MM.1S (cell line): ENCODE measurements around the gene FBN2.

Experiments
- DNase-seq: peaks from one replicate; pipeline ENCODE4 v3.0.0-alpha.2; 2015
- H2AFZ ChIP-seq: fragments of 300-600 bp; sonication (generic); 2 replicates; pipeline ENCODE4 v1.6.0; 2016; ENCODE audit warnings: antibody characterized with exemption, low read length
- H3F3A ChIP-seq: fragments of 300-600 bp; sonication (generic); 2 replicates; pipeline ENCODE4 v1.6.1; 2016; ENCODE audit warnings: mild to moderate bottlenecking, antibody characterized with exemption, low read length, moderate library complexity, mixed read lengths; ENCODE audit not compliant: insufficient read depth
- H3K27ac ChIP-seq: fragments of 300-600 bp; sonication (generic); 2 replicates; pipeline ENCODE4 v1.5.1; 2016; ENCODE audit warnings: mild to moderate bottlenecking, low read length
- H3K27me3 ChIP-seq: fragments of 300-600 bp; sonication (generic); replicated peaks from 2 replicates; pipeline ENCODE4 v1.6.0; 2016; ENCODE audit warnings: low read length; ENCODE audit not compliant: insufficient read depth
- H3K36me3 ChIP-seq: fragments of 300-600 bp; sonication (generic); replicated peaks from 2 replicates; pipeline ENCODE4 v1.6.1; 2016; ENCODE audit warnings: mild to moderate bottlenecking, low read length, mixed read lengths; ENCODE audit not compliant: insufficient read depth
- H3K4me1 ChIP-seq: fragments of 300-600 bp; sonication (generic); 2 replicates; pipeline ENCODE4 v1.6.1; 2016; ENCODE audit warnings: low read length, mixed read lengths
- H3K4me2 ChIP-seq: fragments of 300-600 bp; sonication (generic); 2 replicates; pipeline ENCODE4 v1.6.0; 2016; ENCODE audit warnings: low read depth, low read length
- H3K4me3 ChIP-seq: fragments of 300-600 bp; sonication (generic); 2 replicates; pipeline ENCODE4 v1.5.1; 2016; ENCODE audit warnings: low read length, mixed read lengths
- H3K79me2 ChIP-seq: fragments of 300-600 bp; sonication (generic); 2 replicates; pipeline ENCODE4 v1.6.1; 2016; ENCODE audit warnings: mixed run types, low read length, mixed read lengths
- H3K9ac ChIP-seq: fragments of 300-600 bp; sonication (generic); 2 replicates; pipeline ENCODE4 v1.6.1; 2016; ENCODE audit warnings: low read length, mixed read lengths
- H3K9me2 ChIP-seq: fragments of 300-600 bp; sonication (generic); replicated peaks from 2 replicates; pipeline ENCODE4 v1.6.1; 2016; ENCODE audit warnings: mild to moderate bottlenecking, low read length, mixed read lengths; ENCODE audit not compliant: insufficient read depth
- H3K9me3 ChIP-seq: fragments of 300-600 bp; sonication (generic); replicated peaks from 2 replicates; pipeline ENCODE4 v1.6.1; 2016; ENCODE audit warnings: mild to moderate bottlenecking, low read length, mixed read lengths; ENCODE audit not compliant: insufficient read depth
- H4K20me1 ChIP-seq: fragments of 300-600 bp; sonication (generic); 2 replicates; pipeline ENCODE4 v1.6.1; 2016; ENCODE audit warnings: mild to moderate bottlenecking, low read length, moderate library complexity, mixed read lengths; ENCODE audit not compliant: insufficient read depth
- EZH2 ChIP-seq: fragments of 300-600 bp; sonication (generic); optimal IDR thresholded peaks from 2 replicates; pipeline ENCODE3; 2017; ENCODE audit warnings: low read depth, mild to moderate bottlenecking, antibody characterized with exemption, low read length, mixed read lengths
- EZH2phosphoT487 ChIP-seq: fragments of 300-600 bp; sonication (generic); IDR thresholded peaks from 2 replicates; pipeline ENCODE4 v1.6.1; 2018; ENCODE audit warnings: antibody characterized with exemption, low read length
- TF ChIP-seq, protein P1 (sequence below): fragments of 300-600 bp; sonication (generic); IDR thresholded peaks from 2 replicates; pipeline ENCODE4 v1.5.1; 2016; ENCODE audit warnings: antibody characterized with exemption, low read length, mixed read lengths

Gene FBN2

DNA sequence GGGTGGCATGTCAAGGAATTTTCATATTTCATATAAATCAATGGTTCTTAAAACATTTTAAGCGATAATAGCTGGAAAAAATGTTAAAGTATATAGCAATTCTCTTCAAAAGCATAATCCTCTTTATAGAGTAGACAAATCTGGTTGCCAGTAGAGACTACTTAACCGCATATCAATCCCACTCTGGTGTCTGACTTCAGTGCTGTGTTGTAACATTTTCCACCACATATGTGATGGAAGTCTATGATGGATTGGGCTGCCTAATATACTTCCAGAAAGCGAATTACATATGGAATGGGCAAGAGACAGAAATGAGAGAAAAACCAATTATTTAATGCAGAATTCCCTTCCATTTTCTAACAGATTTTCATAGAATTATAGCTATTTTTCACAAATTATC, 54.3 kb downstream of the FBN2 start:
- no peaks in the 10 kb centered on the region for H3K27me3 ChIP-seq
- no peaks in the 10 kb centered on the region for H3K79me2 ChIP-seq
- no peak for DNase-seq
- H3K9me2 ChIP-seq = no peaks in the 10 kb centered on the region
- H3K4me3 ChIP-seq = no peak overlapping the region
- no peak overlapping the region for H3K9ac ChIP-seq
- H3F3A ChIP-seq = no peaks in the 10 kb centered on the region
- H3K9me3 ChIP-seq = no peaks in the 10 kb centered on the region
- H3K4me1 ChIP-seq = no peaks in the 10 kb centered on the region
- H3K4me2 ChIP-seq = no peak overlapping the region
- H2AFZ ChIP-seq = no peak overlapping the region
- no peak for TF ChIP-seq EZH2
- TF ChIP-seq, protein P1, sequence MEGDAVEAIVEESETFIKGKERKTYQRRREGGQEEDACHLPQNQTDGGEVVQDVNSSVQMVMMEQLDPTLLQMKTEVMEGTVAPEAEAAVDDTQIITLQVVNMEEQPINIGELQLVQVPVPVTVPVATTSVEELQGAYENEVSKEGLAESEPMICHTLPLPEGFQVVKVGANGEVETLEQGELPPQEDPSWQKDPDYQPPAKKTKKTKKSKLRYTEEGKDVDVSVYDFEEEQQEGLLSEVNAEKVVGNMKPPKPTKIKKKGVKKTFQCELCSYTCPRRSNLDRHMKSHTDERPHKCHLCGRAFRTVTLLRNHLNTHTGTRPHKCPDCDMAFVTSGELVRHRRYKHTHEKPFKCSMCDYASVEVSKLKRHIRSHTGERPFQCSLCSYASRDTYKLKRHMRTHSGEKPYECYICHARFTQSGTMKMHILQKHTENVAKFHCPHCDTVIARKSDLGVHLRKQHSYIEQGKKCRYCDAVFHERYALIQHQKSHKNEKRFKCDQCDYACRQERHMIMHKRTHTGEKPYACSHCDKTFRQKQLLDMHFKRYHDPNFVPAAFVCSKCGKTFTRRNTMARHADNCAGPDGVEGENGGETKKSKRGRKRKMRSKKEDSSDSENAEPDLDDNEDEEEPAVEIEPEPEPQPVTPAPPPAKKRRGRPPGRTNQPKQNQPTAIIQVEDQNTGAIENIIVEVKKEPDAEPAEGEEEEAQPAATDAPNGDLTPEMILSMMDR = no peak
- no peak for TF ChIP-seq EZH2phosphoT487
- no peaks in the 10 kb centered on the region for H3K36me3 ChIP-seq
- H4K20me1 ChIP-seq = no peaks in the 10 kb centered on the region
- no peak overlapping the region for H3K27ac ChIP-seq

DNA sequence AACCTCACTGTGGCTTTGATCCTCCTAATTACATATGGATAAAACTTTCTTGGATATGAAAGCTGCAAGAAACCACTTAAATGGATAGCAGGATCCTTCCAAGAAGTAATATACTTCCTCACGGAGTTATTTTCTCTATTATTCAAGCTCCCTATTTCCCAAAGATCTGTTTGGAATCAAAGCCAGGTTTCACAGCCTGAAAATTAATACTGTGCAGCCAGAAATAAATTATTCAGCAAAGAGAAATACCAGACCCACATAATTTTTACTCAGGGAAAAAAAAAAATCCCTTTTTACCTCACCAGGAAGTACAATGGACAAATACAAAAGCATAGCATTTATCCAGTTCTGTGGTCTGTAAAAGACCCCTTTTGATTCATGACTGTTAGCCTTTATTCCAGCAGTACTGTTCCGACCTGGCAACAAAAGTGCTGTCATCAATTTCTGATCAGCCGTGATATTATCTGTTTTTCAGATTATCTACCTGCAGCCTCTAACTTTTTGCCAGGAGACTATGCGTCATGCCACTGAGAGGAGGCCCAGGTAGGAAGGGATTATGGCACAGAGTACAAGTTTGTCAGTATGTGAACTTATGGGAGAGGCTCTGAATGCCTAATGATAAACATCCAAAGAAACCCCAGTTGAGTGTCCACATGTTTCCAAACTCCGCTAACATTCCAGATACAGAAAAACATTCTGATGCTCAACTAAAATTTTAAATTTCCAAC, 57.0 kb downstream of the FBN2 start:
- Histone ChIP-seq H3K4me1 (no peaks in the 10 kb centered on the region), H4K20me1 (no peaks in the 10 kb centered on the region), H3K27me3 (no peaks in the 10 kb centered on the region), H3K9me3 (no peaks in the 10 kb centered on the region), H3K27ac (no peak overlapping the region), H2AFZ (no peak overlapping the region), H3K79me2 (no peaks in the 10 kb centered on the region), H3F3A (no peaks in the 10 kb centered on the region), H3K9me2 (no peaks in the 10 kb centered on the region), H3K4me3 (no peak overlapping the region), H3K9ac (no peak overlapping the region), H3K4me2 (no peak overlapping the region), H3K36me3 (no peaks in the 10 kb centered on the region)
- no peak for DNase-seq
- TF ChIP-seq, protein P1 = no peak
- TF ChIP-seq EZH2 = no peak
- TF ChIP-seq EZH2phosphoT487 = no peak

DNA sequence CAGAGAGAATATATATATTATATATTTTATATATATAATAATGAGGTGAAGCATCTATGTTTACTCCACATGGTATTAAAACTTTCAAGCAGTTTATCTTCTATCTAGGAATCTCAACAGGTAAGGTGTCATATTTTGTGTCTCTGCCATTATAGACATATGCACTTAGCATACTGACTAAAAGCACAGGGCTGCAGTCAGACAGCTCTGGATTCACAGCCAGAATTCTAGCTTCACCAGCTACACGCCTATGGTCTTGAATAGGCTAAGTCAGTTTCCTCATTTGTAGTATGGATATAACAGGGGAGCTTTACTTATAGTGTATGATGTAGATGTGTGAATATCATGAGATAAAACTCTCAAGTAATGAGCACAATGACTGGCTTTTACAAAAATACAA, 57.9 kb downstream of the FBN2 start:
- Histone ChIP-seq H4K20me1 (no peaks in the 10 kb centered on the region), H3F3A (no peaks in the 10 kb centered on the region), H3K4me2 (no peak overlapping the region), H3K27ac (no peak overlapping the region), H3K79me2 (no peaks in the 10 kb centered on the region), H3K4me3 (no peak overlapping the region), H3K9me2 (no peaks in the 10 kb centered on the region), H3K27me3 (no peaks in the 10 kb centered on the region), H3K9ac (no peak overlapping the region), H2AFZ (no peak overlapping the region), H3K9me3 (no peaks in the 10 kb centered on the region), H3K4me1 (no peaks in the 10 kb centered on the region), H3K36me3 (no peaks in the 10 kb centered on the region)
- no peak for DNase-seq
- TF ChIP-seq, protein P1 = no peak
- TF ChIP-seq EZH2 (no peak), EZH2phosphoT487 (no peak)
